GM12878 (cell line): ENCODE measurements around the gene GLT1D1. TPM values are rescaled to one million over a fixed set of nuclear protein-coding genes. Genes with fewer than 3 reads are reported as not detected.

Source experiments
- ATAC-seq: fragments of 200-7000 bp; cut with Tn5 transposase; 3 replicates; pipeline ENCODE4 v1.9.1; 2020; ENCODE audit warnings: mild to moderate bottlenecking, moderate library complexity
- BruUV-seq: library from RNA; stranded (reverse); fragments of 400-500 nt; replicated peaks from 2 replicates; lab custom pipeline; 2021; lab: Mats Ljungman, UMichigan
- CTCF ChIA-PET: fragments of 300-600 bp; sonication (Branson Sonifier 250); formaldehyde crosslinking; extraction: SDS; loops from one replicate; lab custom pipeline; 2021; ENCODE audit warnings: inconsistent platforms; lab: Yijun Ruan, JAX
- POLR2A ChIA-PET: fragments of 350-600 bp; formaldehyde crosslinking; extraction: SDS; loops from one replicate; lab custom pipeline; 2021; ENCODE audit warnings: inconsistent platforms; lab: Charles Lee
- RAD21 ChIA-PET: fragments of 300-600 bp; sonication (Branson Sonifier 250); formaldehyde crosslinking; loops from one replicate; lab custom pipeline; 2023; ENCODE audit warnings: antibody characterized with exemption; ENCODE audit not compliant: unreplicated experiment; lab: Charles Lee
- SMC1A ChIA-PET: fragments of 300-600 bp; sonication (Branson Sonifier 250); formaldehyde crosslinking; loops from one replicate; lab custom pipeline; 2023; ENCODE audit not compliant: unreplicated experiment, uncharacterized antibody; lab: Charles Lee
- DNase-seq: peaks from one replicate; pipeline ENCODE4 v3.0.0-alpha.2; 2011; ENCODE audit warnings: low read depth, low spot score
- FAIRE-seq: peaks from 3 replicates; lab custom pipeline; 2011; peaks lifted over from hg19 to GRCh38; lab: Jason Lieb, UNC
- H2AFZ ChIP-seq: 2 replicates; pipeline ENCODE4 v1.6.0; 2011; ENCODE audit warnings: low read depth, low read length, control low read depth; ENCODE audit not compliant: control insufficient read depth
- H3K27ac ChIP-seq: 2 replicates; pipeline ENCODE4 v1.5.1; 2011; ENCODE audit warnings: control low read depth; ENCODE audit not compliant: control insufficient read depth, insufficient read depth
- H3K27me3 ChIP-seq, 2 experiments: replicated peaks in 1 of 2; 2 replicates each; pipeline versions ENCODE4 v1.6.0 to v1.6.1; 2011; ENCODE audit warnings: low read length in 1 of 2; ENCODE audit not compliant: control insufficient read depth in 2 of 2, insufficient read depth in 2 of 2
- H3K36me3 ChIP-seq, 2 experiments: 2 replicates each; pipeline ENCODE4 v1.5.1; 2011; ENCODE audit warnings: low read length in 1 of 2; ENCODE audit not compliant: control insufficient read depth in 2 of 2, insufficient read depth in 2 of 2
- H3K4me1 ChIP-seq: 2 replicates; pipeline ENCODE4 v1.6.1; 2011; ENCODE audit warnings: mild to moderate bottlenecking, low read length, moderate library complexity, mixed read lengths; ENCODE audit not compliant: control insufficient read depth, insufficient read depth
- H3K4me2 ChIP-seq: 2 replicates; pipeline ENCODE4 v1.6.0; 2011; ENCODE audit warnings: control low read depth; ENCODE audit not compliant: control insufficient read depth, insufficient read depth
- H3K4me3 ChIP-seq: fragments of 200-600 bp; sonication (generic); 2 replicates; pipeline ENCODE4 v1.5.1; 2016
- H3K79me2 ChIP-seq: 2 replicates; pipeline ENCODE4 v1.6.0; 2011; ENCODE audit warnings: low read length; ENCODE audit not compliant: control insufficient read depth, insufficient read depth
- H3K9ac ChIP-seq: 2 replicates; pipeline ENCODE4 v1.8.0; 2011; ENCODE audit warnings: low read length, control low read depth, mixed read lengths; ENCODE audit not compliant: control insufficient read depth, insufficient read depth
- H3K9me3 ChIP-seq: replicated peaks from 3 replicates; pipeline ENCODE4 v1.5.1; 2011; ENCODE audit warnings: mild to moderate bottlenecking, low read length; ENCODE audit not compliant: control insufficient read depth, insufficient read depth
- H4K20me1 ChIP-seq: 2 replicates; pipeline ENCODE4 v1.6.0; 2011; ENCODE audit not compliant: control insufficient read depth, insufficient read depth
- MTA3 ChIP-seq: IDR thresholded peaks from 2 replicates; pipeline ENCODE4 v1.6.1; 2012; ENCODE audit warnings: low read length, inconsistent platforms, borderline replicate concordance
- RUNX3 ChIP-seq: IDR thresholded peaks from 2 replicates; pipeline ENCODE4 v1.6.1; 2012; ENCODE audit warnings: low read length, inconsistent platforms
- WGBS: methylation state at CpG from one replicate; pipeline ENCODE4 v1.1.6; 2016; ENCODE audit warnings: low lambda C conversion rate; ENCODE audit not compliant: insufficient replicate concordance, insufficient coverage; ENCODE audit errors: missing lambda C conversion rate; 5-methylcytosine and 5-hydroxymethylcytosine counted together
- in situ Hi-C: fragments of 300-500 bp; cut with MboI; formaldehyde crosslinking; loops from 9 replicates; pipeline ENCODE4 v1.14.3; 2018; ENCODE audit warnings: mixed read lengths
- intact Hi-C: fragments of 100-400 bp; cut with micrococcal nuclease; formaldehyde crosslinking; loops from one replicate; pipeline ENCODE4 v1.14.2; 2022; ENCODE audit not compliant: unreplicated experiment
- polyA plus RNA-seq, 11 experiments: library from polyadenylated mRNA; depleted of rRNA in 4 of 11; unstranded in 6 of 11; stranded (reverse) in 5 of 11; fragments of >200 nt; fragmentation: Nextera tagmentation in 4 of 11; fragmentation: Illumina TruSeq in 1 of 11; extraction: Ambion mirVana in 4 of 11; extraction: Trizol in 1 of 11; gene quantifications; 1 replicate in 1 of 11; 2 replicates in 10 of 11; pipeline versions ENCODE4 v1.2.1 to v1.2.3, GENCODE V29; 2011 to 2016; ENCODE audit warnings: inconsistent platforms in 2 of 11, missing spikeins in 2 of 11, low read depth in 1 of 11
- total RNA-seq, 4 experiments: library from RNA; depleted of rRNA in 3 of 4; stranded (reverse); fragments of >200 nt in 3 of 4; fragmentation: Illumina TruSeq in 1 of 4; extraction: Trizol in 1 of 4; gene quantifications; 2 replicates each; pipeline versions ENCODE4 v1.2.1 to v1.2.3, GENCODE V29; 2013 to 2021
- TF ChIP-seq, protein P1 (sequence below): fragments of 450-650 bp; IDR thresholded peaks from 2 replicates; pipeline ENCODE4 v1.6.1; 2017; ENCODE audit warnings: mild to moderate bottlenecking

Gene GLT1D1
- total and polyA plus RNA-seq, 10 of the 15 experiments (the other 5 are each of a cell fraction or from before 2014, with no cell fraction given) = 0.42 to 62.8 (median 3.0) TPM

DNA sequence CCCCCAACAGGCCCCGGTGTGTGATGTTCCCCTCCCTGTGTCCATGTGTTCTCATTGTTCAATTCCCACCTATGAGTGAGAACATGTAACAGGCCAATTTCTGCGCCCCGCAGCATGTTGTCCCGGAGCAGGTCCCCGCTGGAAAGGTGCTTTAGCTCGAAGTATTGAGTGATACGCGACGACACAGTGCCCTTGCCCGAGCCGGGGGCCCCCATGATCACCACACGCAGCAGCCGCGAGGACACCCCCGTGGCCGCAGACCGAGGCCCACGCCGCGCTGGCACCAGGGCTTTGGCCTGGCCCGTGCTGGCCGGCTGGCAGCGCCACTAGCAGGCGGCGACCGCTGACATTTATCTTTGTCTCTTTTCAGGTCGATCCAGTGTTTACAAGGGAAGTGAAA is 91.7 kb downstream of the GLT1D1 start:
- ChIA-PET RAD21 (no interaction called here), SMC1A (no interaction called here), POLR2A (no interaction called here), CTCF (no interaction called here)
- ATAC-seq = no peak
- in situ Hi-C loops = no loop called here
- Histone ChIP-seq H3K4me2 (no peak overlapping the region), H3K79me2 (no peaks in the 10 kb centered on the region), H4K20me1 (no peaks in the 10 kb centered on the region), H3K9me3 (no peaks in the 10 kb centered on the region), H3K27ac (no peak overlapping the region), H3K36me3 (peaks cover 0 to 9% of the 10 kb centered on the region in 2 experiments; a peak in 2 of 4 replicates), H3K4me1 (no peaks in the 10 kb centered on the region), H2AFZ (no peak overlapping the region), H3K27me3 (no peaks in the 10 kb centered on the region), H3K4me3 (no peak overlapping the region), H3K9ac (no peak overlapping the region)
- no TSS peak for BruUV-seq
- WGBS = 85% methylated on average over 27 of the region's 27 CpGs
- intact Hi-C loops = no loop called here
- TF ChIP-seq, protein P1, sequence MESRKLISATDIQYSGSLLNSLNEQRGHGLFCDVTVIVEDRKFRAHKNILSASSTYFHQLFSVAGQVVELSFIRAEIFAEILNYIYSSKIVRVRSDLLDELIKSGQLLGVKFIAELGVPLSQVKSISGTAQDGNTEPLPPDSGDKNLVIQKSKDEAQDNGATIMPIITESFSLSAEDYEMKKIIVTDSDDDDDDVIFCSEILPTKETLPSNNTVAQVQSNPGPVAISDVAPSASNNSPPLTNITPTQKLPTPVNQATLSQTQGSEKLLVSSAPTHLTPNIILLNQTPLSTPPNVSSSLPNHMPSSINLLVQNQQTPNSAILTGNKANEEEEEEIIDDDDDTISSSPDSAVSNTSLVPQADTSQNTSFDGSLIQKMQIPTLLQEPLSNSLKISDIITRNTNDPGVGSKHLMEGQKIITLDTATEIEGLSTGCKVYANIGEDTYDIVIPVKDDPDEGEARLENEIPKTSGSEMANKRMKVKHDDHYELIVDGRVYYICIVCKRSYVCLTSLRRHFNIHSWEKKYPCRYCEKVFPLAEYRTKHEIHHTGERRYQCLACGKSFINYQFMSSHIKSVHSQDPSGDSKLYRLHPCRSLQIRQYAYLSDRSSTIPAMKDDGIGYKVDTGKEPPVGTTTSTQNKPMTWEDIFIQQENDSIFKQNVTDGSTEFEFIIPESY = no peak
- TF ChIP-seq MTA3 = no peak
- DNase-seq = no peak
- no peak for FAIRE-seq

DNA sequence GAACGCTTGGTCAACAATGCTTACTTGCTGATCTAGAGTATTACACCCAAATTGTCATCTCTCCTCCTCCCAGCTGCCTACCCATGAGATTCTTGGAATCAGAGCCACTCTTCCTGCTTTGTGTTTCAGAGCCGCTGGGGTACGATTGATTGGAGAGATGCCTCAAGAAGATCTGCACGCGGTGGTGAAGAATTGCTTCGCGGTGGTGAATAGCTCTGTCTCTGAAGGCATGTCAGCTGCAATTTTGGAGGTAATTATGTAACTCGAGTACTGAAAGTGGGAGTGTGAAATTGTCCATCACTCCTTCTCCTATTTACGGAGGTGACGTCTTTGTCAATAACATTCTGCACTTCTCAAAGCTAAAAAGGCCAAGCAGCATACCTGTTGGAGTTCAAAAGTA is 93.9 kb downstream of the GLT1D1 start:
- 80% methylated on average over 10 of the region's 10 CpGs for WGBS
- H3K4me3 ChIP-seq = no peak overlapping the region
- no peaks in the 10 kb centered on the region for H3K4me1 ChIP-seq
- no peaks in the 10 kb centered on the region for H3K9me3 ChIP-seq
- RAD21 ChIA-PET = interaction anchor here (0.9 kb wide), 1 partner anchor 123 kb away, joined by 3 read pairs; the partner anchor contains the start of gene SLC15A4
- ATAC-seq = no peak
- no TSS peak for BruUV-seq
- POLR2A ChIA-PET = interaction anchor here (0.6 kb wide), 1 partner anchor 151 kb away, joined by 3 read pairs; no protein-coding TSS in a partner anchor
- no peak for DNase-seq
- FAIRE-seq = no peak
- H2AFZ ChIP-seq = no peak overlapping the region
- no peak for TF ChIP-seq RUNX3
- H3K27ac ChIP-seq = no peak overlapping the region
- no peak overlapping the region for H3K4me2 ChIP-seq
- no peak overlapping the region for H3K9ac ChIP-seq
- H3K79me2 ChIP-seq = no peaks in the 10 kb centered on the region
- no peaks in the 10 kb centered on the region for H4K20me1 ChIP-seq
- intact Hi-C loops = no loop called here
- no peaks in the 10 kb centered on the region for H3K27me3 ChIP-seq
- CTCF ChIA-PET = interaction anchor here (1.0 kb wide), 1 partner anchor 9 kb away, joined by 3 read pairs; no protein-coding TSS in a partner anchor
- peaks cover 0 to 14% of the 10 kb centered on the region in 2 experiments; a peak in 2 of 4 replicates for H3K36me3 ChIP-seq
- SMC1A ChIA-PET = interaction anchor here (0.6 to 1.1 kb wide), 2 partner anchors 26 to 162 kb away, joined by 3 read pairs; no protein-coding TSS in a partner anchor
- in situ Hi-C loops = no loop called here
